ENCODE measurements around the gene PRSS50.

- TF ChIP-seq CTCF (IDR thresholded peaks at IDR 0.05 in 8 of 11, conservative IDR thresholded peaks at IDR 0.05 in 3 of 11), result no peak
- no peak for TF ChIP-seq POLR2AphosphoS5 (IDR thresholded peaks at IDR 0.05)
These were observed 5.9 kb downstream of the PRSS50 start for GRCh38 chr3:46711760-46712159.
